ENCODE data around the gene MGMT. TPM values are rescaled to one million over a fixed set of nuclear protein-coding genes. Genes with fewer than 3 reads are reported as not detected.

MGMT gene
- total RNA-seq, 2 experiments from 2014 or later: 9.0 to 9.6 TPM

- H3K27me3 ChIP-seq (ENCODE audit: control insufficient read depth in 1 of 2, insufficient read depth in 2 of 2, low read length in 2 of 2): no peaks in the 10 kb centered on the region
- H3K4me1 Mint-ChIP-seq (ENCODE audit: low read depth): no peaks in the 10 kb centered on the region
- no peak for ATAC-seq (ENCODE audit: poor library complexity)
- no peaks in the 10 kb centered on the region for H3K36me3 ChIP-seq (ENCODE audit: insufficient read depth, low read length)
- no peak overlapping the region for H3K27ac Mint-ChIP-seq
- no peaks in the 10 kb centered on the region for H3K4me1 ChIP-seq (ENCODE audit: insufficient read depth, low read length)
- H3K27me3 Mint-ChIP-seq: no peaks in the 10 kb centered on the region
- no peaks in the 10 kb centered on the region for H3K36me3 Mint-ChIP-seq (ENCODE audit: low read depth)
- no peak overlapping the region for H3K4me3 Mint-ChIP-seq
- intact Hi-C loops (cut with DNase I, micrococcal nuclease): no loop called here
- peaks cover 2% of the 10 kb centered on the region for H3K9me3 Mint-ChIP-seq
- no peak overlapping the region for H3K4me3 ChIP-seq (ENCODE audit: low read length)
- no peak for TF ChIP-seq CTCF (IDR thresholded peaks at IDR 0.05)
- H3K27ac ChIP-seq (ENCODE audit: low read depth in 1 of 2, low read length in 2 of 2): no peak overlapping the region
- peaks cover 0 to 72% of the 10 kb centered on the region in 2 experiments for H3K9me3 ChIP-seq (ENCODE audit: control insufficient read depth in 1 of 2, insufficient read depth in 1 of 2, low read length in 2 of 2)
- CTCF ChIA-PET: no interaction called here
- POLR2A ChIA-PET: no interaction called here
- DNase-seq: no peak
These were observed 314.1 kb downstream of the MGMT start for GRCh38 chr10:129780901-129781795.

GRCh38 chr10:129784291-129784690 is 317.2 kb downstream of the MGMT start:
- H3K9me3 ChIP-seq (ENCODE audit: control insufficient read depth in 1 of 2, insufficient read depth in 1 of 2, low read length in 2 of 2): peaks cover 0 to 76% of the 10 kb centered on the region in 2 experiments
- no peak overlapping the region for H3K4me3 ChIP-seq (ENCODE audit: low read length)
- Mint-ChIP-seq H3K9me3 (peaks cover 5% of the 10 kb centered on the region), H3K4me3 (no peak overlapping the region), H3K36me3 (ENCODE audit: low read depth) (peaks cover 8% of the 10 kb centered on the region), H3K27me3 (no peaks in the 10 kb centered on the region), H3K4me1 (ENCODE audit: low read depth) (no peaks in the 10 kb centered on the region), H3K27ac (no peak overlapping the region)
- ChIA-PET POLR2A (no interaction called here), CTCF (no interaction called here)
- H3K4me1 ChIP-seq (ENCODE audit: insufficient read depth, low read length): no peaks in the 10 kb centered on the region
- H3K36me3 ChIP-seq (ENCODE audit: insufficient read depth, low read length): no peaks in the 10 kb centered on the region
- intact Hi-C loops (cut with DNase I, micrococcal nuclease): no loop called here
- H3K27me3 ChIP-seq (ENCODE audit: control insufficient read depth in 1 of 2, insufficient read depth in 2 of 2, low read length in 2 of 2): no peaks in the 10 kb centered on the region
- H3K27ac ChIP-seq (ENCODE audit: low read depth in 1 of 2, low read length in 2 of 2): no peak overlapping the region
- ATAC-seq (ENCODE audit: poor library complexity): no peak
- DNase-seq: no peak
- TF ChIP-seq CTCF (IDR thresholded peaks at IDR 0.05): no peak

GRCh38 chr10:129784891-129785290 is 317.9 kb downstream of the MGMT start:
- no peak for TF ChIP-seq CTCF (IDR thresholded peaks at IDR 0.05)
- Mint-ChIP-seq H3K9me3 (peaks cover 11% of the 10 kb centered on the region), H3K27me3 (no peaks in the 10 kb centered on the region), H3K27ac (no peak overlapping the region), H3K4me1 (ENCODE audit: low read depth) (no peaks in the 10 kb centered on the region), H3K4me3 (no peak overlapping the region), H3K36me3 (ENCODE audit: low read depth) (peaks cover 9% of the 10 kb centered on the region)
- Histone ChIP-seq H3K27me3 (ENCODE audit: control insufficient read depth in 1 of 2, insufficient read depth in 2 of 2, low read length in 2 of 2) (no peaks in the 10 kb centered on the region), H3K27ac (ENCODE audit: low read depth in 1 of 2, low read length in 2 of 2) (no peak overlapping the region), H3K9me3 (ENCODE audit: control insufficient read depth in 1 of 2, insufficient read depth in 1 of 2, low read length in 2 of 2) (peaks cover under 1 to 71% of the 10 kb centered on the region in 2 experiments), H3K4me3 (ENCODE audit: low read length) (no peak overlapping the region), H3K4me1 (ENCODE audit: insufficient read depth, low read length) (no peaks in the 10 kb centered on the region), H3K36me3 (ENCODE audit: insufficient read depth, low read length) (no peaks in the 10 kb centered on the region)
- ATAC-seq (ENCODE audit: poor library complexity) (no peak), DNase-seq (no peak)
- ChIA-PET CTCF (no interaction called here), POLR2A (no interaction called here)
- intact Hi-C loops (cut with DNase I, micrococcal nuclease): no loop called here
